C4-2B (cell line): ENCODE results near the gene ACTR3C.

Experiments used
- CTCF ChIP-seq: fragments of 450-650 bp; conservative IDR thresholded peaks from 2 replicates; pipeline ENCODE4 v1.5.1; 2017; ENCODE audit warnings: mild to moderate bottlenecking
- ZFX ChIP-seq: fragments of 450-650 bp; IDR thresholded peaks from 2 replicates; pipeline ENCODE4 v1.6.1; 2017

DNA sequence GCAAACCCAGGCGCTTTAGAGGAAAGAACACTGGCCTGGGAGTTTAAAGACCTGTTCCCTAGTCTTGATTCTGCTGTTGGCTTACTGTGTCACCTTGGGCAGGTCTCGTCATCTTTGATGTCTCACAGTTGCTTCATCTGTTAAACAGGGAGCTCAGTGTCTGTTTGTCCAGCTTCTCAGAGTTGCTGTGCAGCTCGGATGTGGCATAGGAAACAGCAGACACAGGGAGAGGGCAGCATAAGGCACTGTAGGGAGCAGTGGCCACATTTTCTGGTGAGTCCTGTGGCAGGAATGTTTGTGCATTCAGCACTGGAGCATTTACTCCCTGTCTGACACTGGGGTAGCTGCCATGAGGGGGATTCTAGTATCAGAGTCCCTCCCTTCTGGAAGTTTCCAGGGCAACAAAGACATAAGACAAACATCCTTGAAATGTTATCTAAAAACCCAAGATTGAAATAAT, 47.3 kb upstream of the ACTR3C start:
- TF ChIP-seq CTCF: no peak
- no peak for TF ChIP-seq ZFX
